ENCODE results near the gene TRIM2.

Gene TRIM2

DNA sequence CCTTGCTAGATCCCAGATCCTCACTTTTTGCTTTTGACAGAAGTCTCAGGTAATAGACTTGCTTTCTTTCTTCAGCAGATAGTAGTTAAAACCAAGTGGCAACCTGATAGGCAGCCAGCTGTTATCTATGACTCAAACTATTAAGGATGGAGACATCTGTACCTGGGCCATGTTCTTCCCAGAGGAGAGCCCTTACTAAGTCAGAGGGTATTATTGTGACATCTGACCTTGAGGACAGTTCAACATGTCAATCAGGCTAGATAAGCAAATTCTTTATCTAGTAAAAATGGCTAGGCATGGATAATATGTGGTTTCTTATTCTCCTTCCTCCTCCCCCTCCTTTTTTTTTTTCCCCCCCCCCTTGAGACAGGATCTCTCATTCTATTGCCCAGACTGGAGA, 39.2 kb downstream of the TRIM2 start:
- Histone ChIP-seq H3K27ac (no peak overlapping the region), H3K9ac (no peak overlapping the region), H3K36me3 (no peaks in the 10 kb centered on the region), H3K9me3 (no peaks in the 10 kb centered on the region), H3K27me3 (no peaks in the 10 kb centered on the region), H3K4me1 (peaks cover 28% of the 10 kb centered on the region), H3K4me3 (no peak overlapping the region), H3K4me2 (no peak overlapping the region), H4K20me1 (no peaks in the 10 kb centered on the region)
- no peak for TF ChIP-seq Cebpa-rat (IDR thresholded peaks at IDR 0.05)

DNA sequence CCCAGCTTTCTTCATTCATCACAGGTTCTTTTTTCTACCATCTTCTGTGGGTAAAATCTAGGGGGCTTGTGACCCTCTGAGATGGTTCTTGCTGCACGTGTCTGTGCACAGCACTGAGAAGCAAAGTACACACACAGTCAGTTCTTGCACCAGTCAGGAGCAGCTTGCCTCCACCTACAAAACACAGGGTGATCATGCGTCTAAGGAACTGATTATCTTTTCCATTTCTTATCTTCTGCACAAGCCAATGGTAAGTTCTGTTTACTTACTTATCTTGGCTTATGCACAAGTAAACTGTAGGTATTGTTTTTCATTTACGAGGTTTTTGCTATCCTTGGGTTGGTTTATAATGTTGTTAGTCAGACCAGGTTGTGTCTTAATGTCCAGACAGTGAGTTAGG, 40.7 kb downstream of the TRIM2 start:
- no peaks in the 10 kb centered on the region for H3K36me3 ChIP-seq
- no peaks in the 10 kb centered on the region for H4K20me1 ChIP-seq
- H3K9ac ChIP-seq: no peak overlapping the region
- H3K27me3 ChIP-seq: no peaks in the 10 kb centered on the region
- H3K27ac ChIP-seq: no peak overlapping the region
- no peaks in the 10 kb centered on the region for H3K9me3 ChIP-seq
- H3K4me2 ChIP-seq: no peak overlapping the region
- no peak for TF ChIP-seq Cebpa-rat (IDR thresholded peaks at IDR 0.05)
- H3K4me1 ChIP-seq: peaks cover 39% of the 10 kb centered on the region
- no peak overlapping the region for H3K4me3 ChIP-seq

DNA sequence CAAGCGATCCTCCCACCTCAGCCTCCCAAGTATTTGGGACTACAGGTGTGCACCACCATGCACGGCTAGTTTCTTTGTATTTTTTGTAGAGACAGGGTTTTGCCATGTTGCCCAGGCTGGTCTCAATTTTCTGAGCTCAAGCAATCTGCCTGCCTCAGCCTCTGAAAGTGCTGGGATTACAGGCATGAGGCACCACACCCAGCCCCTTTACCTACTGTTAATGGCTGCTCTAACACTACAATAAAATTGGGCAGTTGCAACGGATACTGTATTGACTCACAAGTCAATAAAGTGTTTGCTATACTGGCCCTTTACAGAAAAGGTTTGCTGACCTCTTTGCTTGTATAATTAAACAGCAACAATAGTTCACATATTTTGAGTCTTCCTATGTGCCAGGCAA, 41.5 kb downstream of the TRIM2 start:
- no peak for TF ChIP-seq Cebpa-rat (IDR thresholded peaks at IDR 0.05)
- H3K4me3 ChIP-seq: no peak overlapping the region
- H3K4me1 ChIP-seq: peaks cover 48% of the 10 kb centered on the region
- no peak overlapping the region for H3K9ac ChIP-seq
- no peaks in the 10 kb centered on the region for H4K20me1 ChIP-seq
- H3K27me3 ChIP-seq: no peaks in the 10 kb centered on the region
- no peaks in the 10 kb centered on the region for H3K9me3 ChIP-seq
- no peak overlapping the region for H3K27ac ChIP-seq
- no peaks in the 10 kb centered on the region for H3K36me3 ChIP-seq
- H3K4me2 ChIP-seq: no peak overlapping the region

DNA sequence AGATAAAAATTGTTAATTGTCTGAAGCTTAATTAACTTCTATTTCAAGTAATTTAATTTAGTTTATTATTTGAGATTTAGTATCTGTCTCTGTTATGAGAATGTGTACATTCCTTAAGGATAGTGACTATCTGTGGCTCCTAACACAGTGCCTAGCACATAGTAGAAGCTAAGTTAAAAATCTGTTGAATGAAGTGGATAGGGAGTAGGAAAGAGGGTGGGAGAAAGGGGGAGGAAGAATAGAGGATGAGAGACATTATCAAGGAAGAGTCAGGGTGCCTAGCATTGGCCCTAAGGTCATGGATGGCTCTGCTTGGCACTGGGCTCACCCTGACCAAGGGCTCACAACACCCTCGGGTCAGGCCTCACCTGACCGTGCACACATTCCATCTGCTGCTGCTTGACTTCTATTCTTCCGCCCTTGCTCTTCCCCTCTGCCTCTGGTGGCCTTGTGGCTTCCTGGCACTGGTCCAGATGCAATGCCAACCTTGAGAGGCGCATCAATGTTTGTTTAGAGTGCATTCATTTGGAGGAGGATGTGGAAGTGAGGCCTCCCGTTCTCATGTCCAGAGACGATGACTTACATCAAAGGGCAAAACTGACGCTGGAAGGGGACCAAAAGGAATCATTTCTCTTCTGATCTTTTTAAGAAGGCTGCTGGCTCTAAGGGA, 42.3 kb downstream of the TRIM2 start:
- Histone ChIP-seq H3K9ac (no peak overlapping the region), H3K27me3 (no peaks in the 10 kb centered on the region), H3K4me1 (peaks cover 54% of the 10 kb centered on the region), H3K36me3 (no peaks in the 10 kb centered on the region), H3K9me3 (no peaks in the 10 kb centered on the region), H3K4me3 (no peak overlapping the region), H4K20me1 (no peaks in the 10 kb centered on the region), H3K27ac (no peak overlapping the region), H3K4me2 (no peak overlapping the region)
- TF ChIP-seq Cebpa-rat (IDR thresholded peaks at IDR 0.05): no peak

DNA sequence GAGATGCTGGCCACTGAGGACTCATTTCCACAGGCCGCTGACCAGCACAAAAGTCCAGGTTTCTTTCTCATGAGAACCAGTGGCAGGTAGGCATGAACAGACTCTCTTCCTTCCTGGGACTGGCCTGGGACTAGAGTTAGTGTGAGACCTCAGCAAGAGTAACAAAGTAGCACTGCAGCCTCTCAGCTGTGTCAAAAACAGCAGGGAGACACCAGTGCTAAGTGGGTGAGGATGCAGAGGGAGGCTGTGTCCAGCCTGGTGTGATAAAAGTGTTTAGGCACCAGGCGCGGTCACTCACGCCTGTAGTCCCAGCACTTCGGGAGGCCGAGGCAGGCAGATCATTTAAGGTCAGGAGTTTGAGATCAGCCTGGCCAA, 42.9 kb downstream of the TRIM2 start:
- H3K9me3 ChIP-seq: no peaks in the 10 kb centered on the region
- H3K27me3 ChIP-seq: no peaks in the 10 kb centered on the region
- H3K27ac ChIP-seq: no peak overlapping the region
- no peak for TF ChIP-seq Cebpa-rat (IDR thresholded peaks at IDR 0.05)
- H4K20me1 ChIP-seq: no peaks in the 10 kb centered on the region
- H3K9ac ChIP-seq: no peak overlapping the region
- peaks cover 49% of the 10 kb centered on the region for H3K4me1 ChIP-seq
- no peak overlapping the region for H3K4me3 ChIP-seq
- no peaks in the 10 kb centered on the region for H3K36me3 ChIP-seq
- no peak overlapping the region for H3K4me2 ChIP-seq

DNA sequence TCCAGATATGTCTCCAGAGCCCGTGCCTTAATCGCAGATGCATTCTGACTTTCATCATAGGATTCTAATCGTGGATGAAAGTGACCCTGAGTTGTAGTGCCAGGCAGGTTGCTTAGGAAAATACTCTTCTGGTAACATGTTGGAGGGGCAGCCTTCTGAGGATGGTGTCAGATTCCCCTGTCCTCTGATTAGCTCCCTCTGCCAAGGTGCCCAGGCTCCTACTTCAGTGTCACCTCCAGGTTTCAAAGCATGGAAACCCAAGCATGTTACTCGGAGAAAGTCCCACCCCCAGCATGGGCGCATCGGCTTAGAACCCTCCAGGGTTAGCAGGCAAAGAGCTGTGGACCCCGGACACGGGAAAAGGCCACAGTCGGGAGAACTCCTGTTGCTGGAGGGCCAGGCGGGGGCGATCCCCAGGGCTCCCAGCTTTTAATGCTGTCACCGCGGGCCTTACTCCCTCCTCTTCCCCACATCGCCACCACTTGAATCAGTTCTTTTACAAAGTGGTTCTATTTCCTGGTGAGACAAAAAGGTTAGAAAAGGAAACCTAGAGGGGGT, 44.5 kb downstream of the TRIM2 start:
- Histone ChIP-seq H3K27ac (peak overlapping the region; percentile 32; the same call in 1 of the 2 replicates), H3K4me1 (peaks cover 39% of the 10 kb centered on the region), H3K27me3 (no peaks in the 10 kb centered on the region), H3K36me3 (no peaks in the 10 kb centered on the region), H3K4me2 (peak overlapping the region; percentile 93), H3K4me3 (peak overlapping the region; percentile 67), H4K20me1 (no peaks in the 10 kb centered on the region), H3K9ac (peak overlapping the region; percentile 53; the same call in 1 of the 2 replicates), H3K9me3 (no peaks in the 10 kb centered on the region)
- TF ChIP-seq Cebpa-rat (IDR thresholded peaks at IDR 0.05): no peak

DNA sequence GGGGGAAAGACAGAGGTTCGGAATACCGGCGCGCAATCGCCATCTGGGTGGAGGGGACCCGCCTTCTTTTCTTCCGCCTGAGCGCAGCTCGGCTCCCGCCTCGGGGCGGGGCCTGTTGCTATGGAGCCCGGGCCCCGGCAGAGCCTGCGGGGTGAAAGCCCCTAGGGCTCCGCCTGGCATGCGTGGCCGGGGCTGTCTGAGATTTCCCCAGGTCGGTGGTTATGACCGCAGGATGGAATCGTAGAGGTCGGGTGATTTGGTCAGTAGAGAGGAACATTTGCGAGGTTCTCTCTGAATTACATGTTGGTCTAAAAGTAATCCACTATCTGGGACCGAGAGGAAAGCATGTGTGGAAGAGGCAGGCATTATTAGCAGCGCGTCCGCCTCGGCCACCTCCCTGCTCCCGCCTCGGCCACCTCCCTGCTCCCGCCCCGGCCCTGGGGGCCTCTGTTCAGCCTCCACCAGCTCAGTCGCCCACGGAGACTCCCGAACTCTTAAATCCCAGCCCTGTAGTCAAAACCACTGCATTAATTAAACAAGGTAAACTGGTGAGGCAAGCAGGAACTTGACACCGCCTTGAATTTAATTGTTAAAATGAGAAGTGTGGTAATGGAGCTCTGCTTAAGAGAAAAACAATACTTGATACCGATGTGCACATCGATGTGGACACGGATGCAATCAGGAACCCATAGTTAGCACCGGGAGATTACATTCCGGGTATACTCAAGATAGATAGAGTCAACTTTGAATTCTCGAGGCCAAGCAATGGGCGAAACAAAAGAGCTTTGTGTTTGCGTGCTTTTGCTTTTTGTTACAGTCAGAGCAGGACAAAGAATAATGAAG, 45.2 kb downstream of the TRIM2 start:
- peak overlapping the region; percentile 15; the same call in 1 of the 2 replicates for H3K27ac ChIP-seq
- peak overlapping the region; percentile 93 for H3K4me2 ChIP-seq
- TF ChIP-seq Cebpa-rat (IDR thresholded peaks at IDR 0.05): no peak

DNA sequence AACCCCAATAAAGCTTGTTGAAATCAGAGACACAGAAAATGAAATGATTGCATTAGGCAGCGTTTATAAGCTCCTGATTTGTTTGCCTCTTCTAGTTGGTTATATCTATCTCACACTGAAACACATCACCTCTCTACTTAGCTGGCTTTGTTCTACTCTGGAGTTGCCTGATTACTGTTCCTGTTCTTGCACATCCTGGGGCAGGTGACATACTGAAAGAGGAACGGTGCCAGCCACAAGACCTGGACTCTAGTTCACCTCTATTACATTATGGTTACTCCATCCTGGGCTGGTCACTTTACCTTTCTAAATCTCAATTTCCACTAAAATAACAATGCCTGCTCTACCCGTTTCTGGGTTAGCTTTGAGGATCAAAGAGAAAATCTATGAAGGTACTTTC, 47.9 kb downstream of the TRIM2 start:
- TF ChIP-seq Cebpa-rat (IDR thresholded peaks at IDR 0.05): no peak
- H3K27ac ChIP-seq: no peak overlapping the region

More for the DNA sequence above, 45.2 kb downstream of the TRIM2 start:
- peaks cover 39% of the 10 kb centered on the region for H3K4me1 ChIP-seq
- H4K20me1 ChIP-seq: no peaks in the 10 kb centered on the region
- no peaks in the 10 kb centered on the region for H3K27me3 ChIP-seq
- H3K36me3 ChIP-seq: no peaks in the 10 kb centered on the region
- 0 out of 2 replicates have a peak overlapping the region, but pooled peaks have one; percentile 53 for H3K9ac ChIP-seq
- H3K9me3 ChIP-seq: no peaks in the 10 kb centered on the region
- H3K4me3 ChIP-seq: peak overlapping the region; percentile 67

DNA sequence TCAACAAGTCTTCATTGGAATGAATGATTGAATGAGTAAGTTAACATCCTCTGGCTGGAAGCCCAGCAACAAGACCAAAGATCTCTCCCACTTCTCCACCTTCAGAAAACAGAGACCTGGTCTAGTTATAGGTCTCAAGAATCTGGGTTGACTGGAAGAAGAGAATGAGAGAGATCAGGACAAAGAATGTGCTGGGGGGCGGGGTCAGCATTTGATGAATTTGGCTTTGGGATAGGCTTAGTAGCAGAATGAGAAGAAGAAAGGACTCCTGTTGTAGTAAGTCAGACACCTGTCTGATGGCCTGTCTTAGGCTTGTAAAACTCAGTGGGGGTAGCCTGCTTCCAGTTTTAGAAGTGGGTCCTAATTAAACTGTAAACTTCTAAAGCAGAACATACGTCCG, 51.0 kb downstream of the TRIM2 start:
- Histone ChIP-seq H3K9me3 (no peaks in the 10 kb centered on the region), H3K36me3 (no peaks in the 10 kb centered on the region), H3K27ac (no peak overlapping the region), H3K27me3 (no peaks in the 10 kb centered on the region), H3K9ac (no peak overlapping the region), H3K4me2 (no peak overlapping the region), H3K4me3 (no peak overlapping the region), H4K20me1 (no peaks in the 10 kb centered on the region), H3K4me1 (peaks cover 11% of the 10 kb centered on the region)
- no peak for TF ChIP-seq Cebpa-rat (IDR thresholded peaks at IDR 0.05)

More for the DNA sequence above, 47.9 kb downstream of the TRIM2 start:
- no peaks in the 10 kb centered on the region for H4K20me1 ChIP-seq
- H3K9me3 ChIP-seq: no peaks in the 10 kb centered on the region
- no peak overlapping the region for H3K4me2 ChIP-seq
- no peak overlapping the region for H3K4me3 ChIP-seq
- H3K4me1 ChIP-seq: peaks cover 33% of the 10 kb centered on the region
- H3K9ac ChIP-seq: no peak overlapping the region
- H3K27me3 ChIP-seq: no peaks in the 10 kb centered on the region
- no peaks in the 10 kb centered on the region for H3K36me3 ChIP-seq

DNA sequence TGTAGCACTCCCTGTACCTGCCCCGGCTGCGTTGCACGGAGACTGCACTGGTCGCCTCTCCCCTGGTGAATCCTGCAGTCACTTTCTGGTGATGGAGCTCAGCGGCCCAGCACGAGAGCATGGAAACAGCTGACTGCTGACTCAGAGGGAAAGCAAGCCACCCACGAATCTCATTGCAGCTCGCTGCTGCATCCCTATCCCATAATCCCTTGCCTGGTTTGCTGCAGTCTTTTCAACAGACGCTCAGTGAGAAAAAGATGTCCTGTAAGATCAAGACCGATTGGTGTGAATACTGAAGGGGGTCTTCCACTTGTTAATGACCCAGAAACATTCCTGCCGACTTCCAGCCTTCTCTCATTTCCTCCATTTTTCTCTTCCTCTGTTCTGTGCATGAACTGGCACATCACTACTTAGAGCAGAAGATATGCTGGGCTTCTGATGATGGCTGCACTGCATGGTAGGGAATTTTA, 52.9 kb downstream of the TRIM2 start:
- Histone ChIP-seq H4K20me1 (no peaks in the 10 kb centered on the region), H3K4me1 (no peaks in the 10 kb centered on the region), H3K4me3 (no peak overlapping the region), H3K27ac (no peak overlapping the region), H3K4me2 (no peak overlapping the region), H3K9ac (no peak overlapping the region), H3K36me3 (no peaks in the 10 kb centered on the region), H3K9me3 (0 out of 2 replicates have a peak, but pooled peaks cover 5% of the 10 kb centered on the region), H3K27me3 (no peaks in the 10 kb centered on the region)
- no peak for TF ChIP-seq Cebpa-rat (IDR thresholded peaks at IDR 0.05)

Data from BLaER1 (cell line).